IMR-90 (cell line): ENCODE results near the gene BCAS3.

Source experiments
- CEBPB ChIP-seq: IDR thresholded peaks from 2 replicates; pipeline ENCODE4 v1.6.1; 2012; ENCODE audit warnings: low read depth, low read length, improper control_type of control experiment
- CHD1 ChIP-seq: IDR thresholded peaks from 2 replicates; pipeline ENCODE4 v1.6.1; 2012; ENCODE audit warnings: low read depth, low read length, improper control_type of control experiment
- CTCF ChIP-seq: conservative IDR thresholded peaks from 2 replicates; pipeline ENCODE4 v1.5.1; 2012; ENCODE audit warnings: mild to moderate bottlenecking, low read depth, low read length, improper control_type of control experiment
- ELK1 ChIP-seq: fragments of 150-350 bp; IDR thresholded peaks from 2 replicates; pipeline ENCODE4 v1.6.1; 2016; ENCODE audit warnings: low read depth, mild to moderate bottlenecking, low read length, moderate library complexity, borderline replicate concordance
- MAFK ChIP-seq: IDR thresholded peaks from 2 replicates; pipeline ENCODE4 v1.6.1; 2012; ENCODE audit warnings: low read depth, low read length, improper control_type of control experiment
- NFE2L2 ChIP-seq: fragments of 150-350 bp; IDR thresholded peaks from 2 replicates; pipeline ENCODE4 v1.6.1; 2016; ENCODE audit warnings: low read depth, mild to moderate bottlenecking, low read length
- POLR2A ChIP-seq: IDR thresholded peaks from 2 replicates; pipeline ENCODE4 v1.6.1; 2012; ENCODE audit warnings: mild to moderate bottlenecking, low read depth, low read length
- RAD21 ChIP-seq: IDR thresholded peaks from 2 replicates; pipeline ENCODE4 v1.6.1; 2012; ENCODE audit warnings: low read length, improper control_type of control experiment
- RFX5 ChIP-seq: IDR thresholded peaks from 2 replicates; pipeline ENCODE4 v1.8.0; 2012; ENCODE audit warnings: low read depth, mild to moderate bottlenecking, low read length, moderate library complexity
- SMC3 ChIP-seq: fragments of 150-350 bp; IDR thresholded peaks from 2 replicates; pipeline ENCODE4 v1.6.1; 2016; ENCODE audit warnings: low read depth, mild to moderate bottlenecking, antibody characterized with exemption, low read length, moderate library complexity
- USF2 ChIP-seq: fragments of 150-350 bp; IDR thresholded peaks from 2 replicates; pipeline ENCODE4 v1.6.1; 2017; ENCODE audit warnings: mild to moderate bottlenecking, antibody characterized with exemption, low read length, low read depth

GRCh38 chr17:61005358-61005757 lies 327.7 kb downstream of the BCAS3 start:
- TF ChIP-seq CTCF (no peak), SMC3 (no peak), NFE2L2 (no peak), POLR2A (no peak), RAD21 (no peak), USF2 (no peak), MAFK (peak; percentile 54), ELK1 (no peak), RFX5 (no peak), CEBPB (no peak), CHD1 (no peak)
